ENCODE data around the gene PPIL1. TPM values are rescaled to one million over a fixed set of nuclear protein-coding genes. Genes with fewer than 3 reads are reported as not detected.

The PPIL1 gene
- total RNA-seq, 4 donors from 2014 or later: 22.8 to 36.0 (median 27.5) TPM

GRCh38 chr6:36840432-36841403, 33.9 kb downstream of the PPIL1 start:
- H3K4me3 ChIP-seq: peak overlapping the region; percentile 45 to 46
- H3K9me3 ChIP-seq: no peaks in the 10 kb centered on the region
- no peaks in the 10 kb centered on the region for H3K27me3 ChIP-seq
- peaks cover 0 to 8% of the 10 kb centered on the region in 2 donors for H3K4me1 ChIP-seq
- peak overlapping the region; percentile 5 to 19 for H3K27ac ChIP-seq
- DNase-seq: peak; percentile 42 to 60
- no peaks in the 10 kb centered on the region for H3K36me3 ChIP-seq
- TF ChIP-seq CTCF (IDR thresholded peaks at IDR 0.05) (no peak), POLR2A (IDR thresholded peaks at IDR 0.05) (no peak)
- intact Hi-C loops (cut with DNase I; ENCODE audit: low total_unique reads): no loop called here

GRCh38 chr6:36839749-36840431, 34.7 kb downstream of the PPIL1 start:
- no peaks in the 10 kb centered on the region for H3K36me3 ChIP-seq
- intact Hi-C loops (cut with DNase I; ENCODE audit: low total_unique reads): no loop called here
- TF ChIP-seq CTCF (IDR thresholded peaks at IDR 0.05) (peak in 1 of 4 experiments; percentile 51), POLR2A (IDR thresholded peaks at IDR 0.05) (peak in 1 of 2 donors; percentile 6)
- H3K4me3 ChIP-seq: peak overlapping the region; percentile 45 to 46
- peak; percentile 29 to 77 for DNase-seq
- no peaks in the 10 kb centered on the region for H3K9me3 ChIP-seq
- peak overlapping the region; percentile 19 to 67 for H3K27ac ChIP-seq
- H3K27me3 ChIP-seq: no peaks in the 10 kb centered on the region
- peaks cover 0 to 8% of the 10 kb centered on the region in 2 donors for H3K4me1 ChIP-seq

GRCh38 chr6:36838896-36839748, 35.5 kb downstream of the PPIL1 start, which contains the start of gene CPNE5:
Gene CPNE5, minus strand, starts transcription at chr6:36839444. Its CDS starts 67 bp downstream, at chr6:36839377.
- Histone ChIP-seq H3K9me3 (no peaks in the 10 kb centered on the region), H3K27ac (peak within 1 kb of the TSS; percentile 19 to 67), H3K4me1 (peaks cover 0 to 8% of the 10 kb centered on the region in 2 donors), H3K27me3 (no peaks in the 10 kb centered on the region), H3K36me3 (no peaks in the 10 kb centered on the region), H3K4me3 (peak within 1 kb of the TSS; percentile 45 to 46)
- intact Hi-C loops (cut with DNase I; ENCODE audit: low total_unique reads): no loop called here
- DNase-seq: peak in 1 of 2 donors; percentile 63
- TF ChIP-seq POLR2A (IDR thresholded peaks at IDR 0.05) (no peak), CTCF (IDR thresholded peaks at IDR 0.05) (no peak)

GRCh38 chr6:36837686-36838085, 36.9 kb downstream of the PPIL1 start:
- peaks cover 0 to 8% of the 10 kb centered on the region in 2 donors for H3K4me1 ChIP-seq
- no peak overlapping the region for H3K4me3 ChIP-seq
- H3K36me3 ChIP-seq: no peaks in the 10 kb centered on the region
- TF ChIP-seq POLR2A (IDR thresholded peaks at IDR 0.05): no peak
- no peak for TF ChIP-seq CTCF (IDR thresholded peaks at IDR 0.05)
- H3K27ac ChIP-seq: no peak overlapping the region
- no peaks in the 10 kb centered on the region for H3K9me3 ChIP-seq
- intact Hi-C loops (cut with DNase I; ENCODE audit: low total_unique reads): no loop called here
- DNase-seq: no peak
- H3K27me3 ChIP-seq: no peaks in the 10 kb centered on the region
